Activated CD4-positive, alpha-beta T cell treated with anti-CD3 and anti-CD28 coated beads for 36 hours (primary cell): ENCODE measurements around the gene DCDC2. TPM values are rescaled to one million over a fixed set of nuclear protein-coding genes. Genes with fewer than 3 reads are reported as not detected.
"Not testable (repeated sequence)": the region's sequence is repeated elsewhere in the genome, so short reads cannot be mapped to it uniquely, and the experiment has no call there.

Source experiments
- ATAC-seq: fragments of 200-7000 bp; cut with Tn5 transposase; one replicate; pipeline ENCODE4 v1.10.0; 2021; ENCODE audit warnings: mild to moderate bottlenecking, moderate library complexity
- CTCF ChIA-PET: fragments of 350-600 bp; sonication (Branson Sonifier 250); formaldehyde crosslinking; loops from one replicate; lab custom pipeline; 2021; ENCODE audit warnings: antibody characterized with exemption; lab: Charles Lee
- POLR2A ChIA-PET: fragments of 350-600 bp; sonication (Branson Sonifier 250); formaldehyde crosslinking; loops from one replicate; lab custom pipeline; 2021; ENCODE audit warnings: antibody characterized with exemption, inconsistent platforms; lab: Charles Lee
- DNase-seq: peaks from one replicate; pipeline ENCODE4 v3.0.0-alpha.2; 2020
- H3K27ac Mint-ChIP-seq: one replicate; pipeline ENCODE4 v1.8.0; 2021; ENCODE audit warnings: mixed read lengths
- H3K27me3 Mint-ChIP-seq: one replicate; pipeline ENCODE4 v1.8.0; 2021; ENCODE audit warnings: mixed read lengths
- H3K36me3 Mint-ChIP-seq: one replicate; pipeline ENCODE4 v1.8.0; 2021; ENCODE audit warnings: low read depth, mixed read lengths
- H3K4me1 Mint-ChIP-seq: one replicate; pipeline ENCODE4 v1.8.0; 2021; ENCODE audit warnings: mixed read lengths
- H3K4me3 Mint-ChIP-seq: one replicate; pipeline ENCODE4 v1.8.0; 2021; ENCODE audit warnings: mild to moderate bottlenecking, moderate library complexity, mixed read lengths
- H3K9me3 Mint-ChIP-seq: one replicate; pipeline ENCODE4 v1.8.0; 2021; ENCODE audit warnings: low read depth, mixed read lengths
- intact Hi-C, 2 experiments: fragments of 100-400 bp; cut with DNase I in 1 of 2; cut with micrococcal nuclease in 1 of 2; formaldehyde crosslinking; loops; one replicate each; pipeline versions ENCODE4 v1.14.2 to v1.15.1; 2022 to 2024; cut with DNase I, micrococcal nuclease
- total RNA-seq, 2 experiments: library from RNA; stranded (reverse); gene quantifications; one replicate each; pipeline ENCODE4 v1.2.3, GENCODE V29; 2021

Gene DCDC2
- total RNA-seq, 2 experiments from 2014 or later = 0.23 TPM; not detected in 1

- ChIA-PET POLR2A (no interaction called here), CTCF (no interaction called here)
- no peak for ATAC-seq
- no peaks in the 10 kb centered on the region for H3K9me3 Mint-ChIP-seq
- H3K36me3 Mint-ChIP-seq = no peaks in the 10 kb centered on the region
- no peak overlapping the region for H3K27ac Mint-ChIP-seq
- intact Hi-C loops = no loop called here
- H3K4me3 Mint-ChIP-seq = no peak overlapping the region
- DNase-seq = no peak
- H3K27me3 Mint-ChIP-seq = peaks cover 23% of the 10 kb centered on the region
- H3K4me1 Mint-ChIP-seq = no peaks in the 10 kb centered on the region
These were observed 34.9 kb downstream of the DCDC2 start for GRCh38 chr6:24322924-24323323.

- CTCF ChIA-PET, H3K9me3 Mint-ChIP-seq: not testable (repeated sequence)
These were observed 35.4 kb downstream of the DCDC2 start for GRCh38 chr6:24322446-24322845.

DNA sequence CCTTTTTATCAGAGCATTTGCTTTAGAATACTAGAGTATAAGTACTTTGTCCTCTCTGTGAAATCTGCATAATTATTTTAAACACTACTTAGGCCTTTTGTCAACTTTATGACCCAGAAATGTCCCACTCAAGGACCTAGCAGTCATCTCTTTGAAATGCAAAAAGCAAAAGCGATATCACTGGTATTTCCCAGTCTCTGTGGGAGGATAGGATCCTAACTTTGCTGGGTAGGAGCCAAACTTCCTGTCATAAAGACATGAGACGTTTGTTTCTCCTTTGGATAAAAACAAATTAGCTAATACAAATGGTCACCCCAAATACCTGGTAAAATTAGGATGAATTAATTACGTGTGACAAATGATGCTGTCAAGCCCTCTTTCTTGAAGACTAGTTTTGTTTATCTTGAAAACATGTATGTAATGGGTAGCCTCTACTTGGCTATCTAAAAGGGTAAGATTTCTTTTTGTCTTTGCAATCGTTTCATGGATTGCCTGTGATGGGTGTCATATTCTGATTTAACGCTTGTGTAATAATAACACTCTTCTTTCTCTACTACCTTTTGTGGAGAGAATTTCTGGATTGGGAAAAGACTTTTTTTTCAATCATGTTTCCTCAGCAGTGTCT, 36.2 kb downstream of the DCDC2 start:
- H3K36me3 Mint-ChIP-seq = no peaks in the 10 kb centered on the region
- no peaks in the 10 kb centered on the region for H3K4me1 Mint-ChIP-seq
- intact Hi-C loops = no loop called here
- peaks cover 23% of the 10 kb centered on the region for H3K27me3 Mint-ChIP-seq
- no peaks in the 10 kb centered on the region for H3K9me3 Mint-ChIP-seq
- DNase-seq = no peak
- H3K27ac Mint-ChIP-seq = no peak overlapping the region
- H3K4me3 Mint-ChIP-seq = no peak overlapping the region
- POLR2A ChIA-PET = no interaction called here
- CTCF ChIA-PET = no interaction called here
- no peak for ATAC-seq

More at GRCh38 chr6:24322446-24322845, 35.4 kb downstream of the DCDC2 start:
- H3K27ac Mint-ChIP-seq, H3K4me1 Mint-ChIP-seq, H3K4me3 Mint-ChIP-seq, H3K36me3 Mint-ChIP-seq, ATAC-seq, DNase-seq, intact Hi-C loops, POLR2A ChIA-PET: not testable (repeated sequence)
- peaks cover 23% of the 10 kb centered on the region for H3K27me3 Mint-ChIP-seq

- ChIA-PET CTCF (interaction anchor here (0.6 to 2.4 kb wide), 2 partner anchors 30 to 1232 kb away, joined by 3 to 9 read pairs; no protein-coding TSS in a partner anchor), POLR2A (no interaction called here)
- peaks cover 28% of the 10 kb centered on the region for H3K27me3 Mint-ChIP-seq
- no peaks in the 10 kb centered on the region for H3K4me1 Mint-ChIP-seq
- DNase-seq (no peak), ATAC-seq (no peak)
- H3K27ac Mint-ChIP-seq = no peak overlapping the region
- no peak overlapping the region for H3K4me3 Mint-ChIP-seq
- H3K9me3 Mint-ChIP-seq = peaks cover 10% of the 10 kb centered on the region
- intact Hi-C loops = no loop called here
- H3K36me3 Mint-ChIP-seq = no peaks in the 10 kb centered on the region
These were observed 44.4 kb downstream of the DCDC2 start for GRCh38 chr6:24313251-24314141.

DNA sequence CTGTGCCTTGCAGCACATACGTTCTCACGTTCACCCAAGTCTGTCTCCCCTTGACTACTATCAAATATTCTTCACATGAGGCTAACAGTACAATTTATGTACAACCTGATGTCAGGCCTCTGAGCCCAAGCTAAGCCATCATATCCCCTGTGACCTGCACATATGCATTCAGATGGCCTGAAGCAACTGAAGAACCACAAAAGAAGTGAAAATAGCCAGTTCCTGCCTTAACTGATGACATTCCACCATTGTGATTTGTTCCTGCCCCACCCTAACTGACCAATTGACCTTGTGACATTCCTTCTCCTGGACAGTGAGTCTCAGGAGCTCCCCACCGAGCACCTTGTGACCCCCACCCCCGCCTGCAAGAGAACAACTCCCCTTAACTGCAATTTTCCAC, 46.1 kb downstream of the DCDC2 start:
- DNase-seq, intact Hi-C loops, H3K9me3 Mint-ChIP-seq, H3K4me3 Mint-ChIP-seq, H3K4me1 Mint-ChIP-seq, ATAC-seq, H3K36me3 Mint-ChIP-seq, H3K27ac Mint-ChIP-seq, POLR2A ChIA-PET, CTCF ChIA-PET: not testable (repeated sequence)
- peaks cover 30% of the 10 kb centered on the region for H3K27me3 Mint-ChIP-seq

GRCh38 chr6:24307881-24308280, 50.0 kb downstream of the DCDC2 start:
- Mint-ChIP-seq H3K27ac (no peak overlapping the region), H3K27me3 (peaks cover 20% of the 10 kb centered on the region), H3K4me1 (no peaks in the 10 kb centered on the region), H3K36me3 (no peaks in the 10 kb centered on the region), H3K9me3 (peaks cover 10% of the 10 kb centered on the region), H3K4me3 (no peak overlapping the region)
- ATAC-seq (no peak), DNase-seq (no peak)
- intact Hi-C loops = no loop called here
- ChIA-PET POLR2A (no interaction called here), CTCF (interaction anchor here (1.4 kb wide), 1 partner anchor 30 kb away, joined by 3 read pairs; no protein-coding TSS in a partner anchor)

GRCh38 chr6:24306936-24307335, 50.9 kb downstream of the DCDC2 start:
- ChIA-PET POLR2A (no interaction called here), CTCF (interaction anchor here (0.6 to 1.4 kb wide), 2 partner anchors 31 to 56 kb away, joined by 3 read pairs; no protein-coding TSS in a partner anchor)
- intact Hi-C loops = no loop called here
- no peaks in the 10 kb centered on the region for H3K4me1 Mint-ChIP-seq
- H3K9me3 Mint-ChIP-seq = peaks cover 7% of the 10 kb centered on the region
- H3K27me3 Mint-ChIP-seq = peaks cover 18% of the 10 kb centered on the region
- H3K36me3 Mint-ChIP-seq = no peaks in the 10 kb centered on the region
- no peak overlapping the region for H3K27ac Mint-ChIP-seq
- DNase-seq = no peak
- no peak for ATAC-seq
- no peak overlapping the region for H3K4me3 Mint-ChIP-seq

GRCh38 chr6:24306038-24306437, 51.8 kb downstream of the DCDC2 start:
- no peaks in the 10 kb centered on the region for H3K4me1 Mint-ChIP-seq
- H3K9me3 Mint-ChIP-seq = peaks cover 3% of the 10 kb centered on the region
- ChIA-PET CTCF (no interaction called here), POLR2A (no interaction called here)
- no peak for DNase-seq
- H3K4me3 Mint-ChIP-seq = no peak overlapping the region
- H3K36me3 Mint-ChIP-seq = no peaks in the 10 kb centered on the region
- no peak for ATAC-seq
- no peak overlapping the region for H3K27ac Mint-ChIP-seq
- H3K27me3 Mint-ChIP-seq = peaks cover 13% of the 10 kb centered on the region
- intact Hi-C loops = no loop called here

- peaks cover 6% of the 10 kb centered on the region for H3K9me3 Mint-ChIP-seq
- ChIA-PET POLR2A (no interaction called here), CTCF (interaction anchor here (1.3 to 1.8 kb wide), 2 partner anchors 10 to 14 kb away, joined by 3 to 10 read pairs; no protein-coding TSS in a partner anchor)
- no peak overlapping the region for H3K4me3 Mint-ChIP-seq
- no peaks in the 10 kb centered on the region for H3K36me3 Mint-ChIP-seq
- no peak overlapping the region for H3K27ac Mint-ChIP-seq
- DNase-seq (no peak), ATAC-seq (no peak)
- intact Hi-C loops = no loop called here
- H3K27me3 Mint-ChIP-seq = peaks cover 13% of the 10 kb centered on the region
- H3K4me1 Mint-ChIP-seq = no peaks in the 10 kb centered on the region
These were observed 60.9 kb downstream of the DCDC2 start for GRCh38 chr6:24296944-24297343.

GRCh38 chr6:24293852-24294251, 64.0 kb downstream of the DCDC2 start:
- H3K9me3 Mint-ChIP-seq, H3K4me1 Mint-ChIP-seq, POLR2A ChIA-PET, intact Hi-C loops, H3K27ac Mint-ChIP-seq, DNase-seq, ATAC-seq, H3K4me3 Mint-ChIP-seq, H3K36me3 Mint-ChIP-seq: not testable (repeated sequence)
- CTCF ChIA-PET = interaction anchor here (0.6 to 1.0 kb wide), 2 partner anchors 11 to 17 kb away, joined by 3 read pairs; no protein-coding TSS in a partner anchor
- peaks cover 13% of the 10 kb centered on the region for H3K27me3 Mint-ChIP-seq

DNA sequence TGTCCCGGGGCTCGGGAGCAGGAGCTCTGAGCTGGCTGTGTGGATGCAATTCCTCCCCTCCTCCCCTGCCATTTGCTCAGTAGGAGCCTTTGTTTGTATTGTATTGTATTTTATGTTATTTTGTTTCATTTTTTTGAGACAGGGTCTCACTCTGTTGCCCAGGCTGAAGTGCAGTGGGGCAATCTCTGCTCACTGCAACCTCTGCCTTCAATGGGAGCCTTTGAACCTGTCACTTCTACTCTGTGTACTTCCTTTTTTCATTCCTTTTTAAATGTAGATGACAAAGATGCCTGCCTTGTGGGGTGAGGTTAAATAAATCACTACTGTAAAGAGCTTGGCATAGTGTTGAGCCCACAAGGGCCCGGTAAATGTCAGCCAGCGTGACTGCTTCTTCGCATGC, 70.6 kb downstream of the DCDC2 start:
- no peak overlapping the region for H3K4me3 Mint-ChIP-seq
- intact Hi-C loops = loop anchor here (10.0 kb wide), 2 partner anchors 258 to 478 kb away; no protein-coding TSS in a partner anchor
- H3K27me3 Mint-ChIP-seq = no peaks in the 10 kb centered on the region
- H3K9me3 Mint-ChIP-seq = no peaks in the 10 kb centered on the region
- ATAC-seq (no peak), DNase-seq (no peak)
- no peaks in the 10 kb centered on the region for H3K36me3 Mint-ChIP-seq
- no peak overlapping the region for H3K27ac Mint-ChIP-seq
- ChIA-PET CTCF (interaction anchor here (0.7 to 1.0 kb wide), 2 partner anchors 9 to 124 kb away, joined by 3 read pairs; no protein-coding TSS in a partner anchor), POLR2A (no interaction called here)
- peaks cover 6% of the 10 kb centered on the region for H3K4me1 Mint-ChIP-seq
